ENCODE measurements around the gene TUBA4B. TPM values are rescaled to one million over a fixed set of nuclear protein-coding genes. Genes with fewer than 3 reads are reported as not detected.

Gene TUBA4B
- total and polyA plus RNA-seq, 2 of the 4 experiments (the other 2 are of a cell fraction), result not detected

DNA sequence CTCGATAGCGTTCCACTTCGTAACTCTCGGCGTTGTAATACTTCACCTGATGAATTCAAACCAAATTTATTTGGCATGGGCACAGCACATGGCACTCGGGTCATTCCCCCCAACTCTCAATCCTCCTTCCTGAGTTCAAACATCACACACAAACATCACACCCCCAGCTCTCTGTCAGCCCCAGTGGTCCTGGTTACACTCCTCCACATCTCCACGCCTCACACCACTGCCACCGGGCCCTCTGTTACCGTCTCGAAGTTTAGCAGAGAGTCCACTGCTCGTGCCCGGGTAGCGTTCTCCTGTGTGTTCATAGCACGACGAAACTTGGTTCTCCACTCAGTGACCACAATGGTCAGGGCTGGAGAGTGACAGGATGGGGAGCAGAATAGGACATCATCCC lies 38.9 kb upstream of the TUBA4B start:
- Histone ChIP-seq H4K20me1 (ENCODE audit: insufficient read depth, low read length) (peaks cover 11% of the 10 kb centered on the region), H3K4me2 (ENCODE audit: low read depth, low read length) (no peak overlapping the region), H4K8ac (ENCODE audit: low read depth in 2 of 2, low read length in 2 of 2) (no peak overlapping the region), H3K4me1 (ENCODE audit: control insufficient read depth, insufficient read depth, low read length) (peaks cover 1% of the 10 kb centered on the region; the same call in 1 of the 2 replicates), H3K14ac (replicated peaks; ENCODE audit: low read depth, low read length) (no peak overlapping the region), H3K9ac (ENCODE audit: low read depth, low read length) (no peak overlapping the region), H3K9me1 (ENCODE audit: insufficient read depth, low read length) (peaks cover 6% of the 10 kb centered on the region), H2AK5ac (ENCODE audit: low read depth, low read length) (no peak overlapping the region), H2BK15ac (ENCODE audit: low read depth, low read length) (no peak overlapping the region), H2BK5ac (ENCODE audit: low read depth, low read length, poor library complexity, severe bottlenecking) (no peak overlapping the region), H4K5ac (ENCODE audit: low read depth, low read length) (no peak overlapping the region), H2BK120ac (ENCODE audit: low read depth, low read length) (no peak overlapping the region), H3K4me3 (ENCODE audit: insufficient read depth, low read depth, low read length) (no peak overlapping the region), H3K56ac (ENCODE audit: extremely low read depth, insufficient read depth, low read length) (no peak overlapping the region), H2BK20ac (ENCODE audit: low read depth, low read length) (no peak overlapping the region), H3K9me3 (ENCODE audit: control insufficient read depth, insufficient read depth, low read length) (no peaks in the 10 kb centered on the region), H3K79me1 (ENCODE audit: low read depth in 1 of 2, low read length in 2 of 2) (peaks cover 8 to 26% of the 10 kb centered on the region in 2 experiments; a peak in 3 of 4 replicates), H2AK9ac (replicated peaks; ENCODE audit: low read depth, low read length, poor library complexity) (peak overlapping the region; percentile 12), H4K91ac (ENCODE audit: insufficient read depth, low read depth, low read length) (no peak overlapping the region), H3K4ac (ENCODE audit: low read depth, low read length) (no peak overlapping the region), H3K27ac (ENCODE audit: insufficient read depth, low read length) (no peak overlapping the region), H2AFZ (replicated peaks; ENCODE audit: low read length, poor library complexity) (no peak overlapping the region), H3K18ac (ENCODE audit: low read depth, low read length) (no peak overlapping the region), H3K23ac (ENCODE audit: low read depth, low read length) (no peak overlapping the region), H3K36me3 (ENCODE audit: control insufficient read depth, insufficient read depth, low read length) (peaks cover 52% of the 10 kb centered on the region), H3K27me3 (ENCODE audit: control insufficient read depth, insufficient read depth, low read length) (no peaks in the 10 kb centered on the region)
- 96% methylated on average over 8 of the region's 15 CpGs; no CpG with 5 or more reads in 1 of the 2 experiments for WGBS, 2 experiments (ENCODE audit: extremely low coverage in 2 of 2, insufficient read length in 1 of 2)
- intact Hi-C loops (cut with micrococcal nuclease) (no loop called here), in situ Hi-C loops (cut with MboI; ENCODE audit: low sequenced_read_pairs) (no loop called here), dilution Hi-C loops (cut with HindIII; ENCODE audit: low sequenced_read_pairs, unreplicated experiment) (no loop called here)
- no peak for TF ChIP-seq RAD21 (IDR thresholded peaks at IDR 0.05; ENCODE audit: low read length)
- POLR2A ChIA-PET (ENCODE audit: unreplicated experiment), result interaction anchor here (0.6 kb wide), 1 partner anchor 28 kb away, joined by 4 read pairs; no protein-coding TSS in a partner anchor
- ATAC-seq (ENCODE audit: low read depth) (no peak), DNase-seq (no peak)
- no TSS peak for BruUV-seq (replicated peaks)
- CTCF ChIA-PET, result no interaction called here
